Mesothelial cell of epicardium (in vitro differentiated cells): Measurements from ENCODE around the gene GRIA4. TPM values are rescaled to one million over a fixed set of nuclear protein-coding genes. Genes with fewer than 3 reads are reported as not detected.
"Not testable (repeated sequence)": the region's sequence is repeated elsewhere in the genome, so short reads cannot be mapped to it uniquely, and the experiment has no call there.

Experiments
- DNase-seq, 2 experiments: peaks; one replicate each; pipeline ENCODE4 v3.0.0; 2021; ENCODE audit warnings: low spot score in 2 of 2; ENCODE audit not compliant: unreplicated experiment in 2 of 2
- H3K27ac Mint-ChIP-seq: 2 replicates; pipeline ENCODE4 v1.8.0; 2021; ENCODE audit warnings: mixed read lengths
- H3K27me3 Mint-ChIP-seq: 2 replicates; pipeline ENCODE4 v1.8.0; 2021; ENCODE audit warnings: low read depth, mixed read lengths
- H3K36me3 Mint-ChIP-seq: 2 replicates; pipeline ENCODE4 v1.8.0; 2021; ENCODE audit warnings: mixed read lengths
- H3K4me1 Mint-ChIP-seq: 2 replicates; pipeline ENCODE4 v1.8.0; 2021; ENCODE audit warnings: mixed read lengths
- H3K4me3 Mint-ChIP-seq: 2 replicates; pipeline ENCODE4 v1.8.0; 2021; ENCODE audit warnings: mild to moderate bottlenecking, moderate library complexity, mixed read lengths
- H3K9me3 Mint-ChIP-seq: 2 replicates; pipeline ENCODE4 v1.8.0; 2021; ENCODE audit warnings: mixed read lengths
- total RNA-seq: library from RNA; stranded (reverse); gene quantifications from 3 replicates; pipeline ENCODE4 v1.2.1, GENCODE V29; 2021
- TF ChIP-seq, protein P1 (sequence below): fragments of 200-600 bp; sonication (generic); IDR thresholded peaks from one replicate; pipeline ENCODE4 v1.5.0; 2021; ENCODE audit warnings: antibody characterized with exemption; ENCODE audit not compliant: unreplicated experiment

GRIA4 gene
- total RNA-seq, 1 donor from 2014 or later = 156 TPM

DNA sequence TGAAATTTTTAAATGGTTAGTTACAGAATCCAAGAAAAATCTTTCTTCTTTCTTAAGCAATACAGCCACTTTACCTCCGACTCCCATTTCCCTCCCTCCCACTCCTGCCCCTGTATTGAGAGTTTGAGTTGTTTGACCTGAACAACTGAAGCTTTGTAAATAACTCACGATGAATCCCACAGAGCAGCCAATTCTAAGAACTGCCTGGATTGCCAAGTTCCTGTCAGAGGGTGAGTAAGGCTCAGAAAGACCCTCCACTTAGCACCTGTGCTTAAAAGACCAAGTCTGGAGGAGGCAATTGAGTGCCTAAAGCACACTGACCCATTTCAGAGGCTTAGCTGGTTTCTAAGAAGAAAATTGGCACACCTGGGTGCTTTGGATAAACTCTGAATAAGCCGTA lies 253.7 kb downstream of the GRIA4 start:
- H3K4me3 Mint-ChIP-seq = no peak overlapping the region
- peaks cover 33% of the 10 kb centered on the region for H3K4me1 Mint-ChIP-seq
- H3K9me3 Mint-ChIP-seq = no peaks in the 10 kb centered on the region
- DNase-seq = no peak
- H3K36me3 Mint-ChIP-seq = no peaks in the 10 kb centered on the region
- no peak overlapping the region for H3K27ac Mint-ChIP-seq
- TF ChIP-seq, protein P1, sequence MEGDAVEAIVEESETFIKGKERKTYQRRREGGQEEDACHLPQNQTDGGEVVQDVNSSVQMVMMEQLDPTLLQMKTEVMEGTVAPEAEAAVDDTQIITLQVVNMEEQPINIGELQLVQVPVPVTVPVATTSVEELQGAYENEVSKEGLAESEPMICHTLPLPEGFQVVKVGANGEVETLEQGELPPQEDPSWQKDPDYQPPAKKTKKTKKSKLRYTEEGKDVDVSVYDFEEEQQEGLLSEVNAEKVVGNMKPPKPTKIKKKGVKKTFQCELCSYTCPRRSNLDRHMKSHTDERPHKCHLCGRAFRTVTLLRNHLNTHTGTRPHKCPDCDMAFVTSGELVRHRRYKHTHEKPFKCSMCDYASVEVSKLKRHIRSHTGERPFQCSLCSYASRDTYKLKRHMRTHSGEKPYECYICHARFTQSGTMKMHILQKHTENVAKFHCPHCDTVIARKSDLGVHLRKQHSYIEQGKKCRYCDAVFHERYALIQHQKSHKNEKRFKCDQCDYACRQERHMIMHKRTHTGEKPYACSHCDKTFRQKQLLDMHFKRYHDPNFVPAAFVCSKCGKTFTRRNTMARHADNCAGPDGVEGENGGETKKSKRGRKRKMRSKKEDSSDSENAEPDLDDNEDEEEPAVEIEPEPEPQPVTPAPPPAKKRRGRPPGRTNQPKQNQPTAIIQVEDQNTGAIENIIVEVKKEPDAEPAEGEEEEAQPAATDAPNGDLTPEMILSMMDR = no peak
- no peaks in the 10 kb centered on the region for H3K27me3 Mint-ChIP-seq

DNA sequence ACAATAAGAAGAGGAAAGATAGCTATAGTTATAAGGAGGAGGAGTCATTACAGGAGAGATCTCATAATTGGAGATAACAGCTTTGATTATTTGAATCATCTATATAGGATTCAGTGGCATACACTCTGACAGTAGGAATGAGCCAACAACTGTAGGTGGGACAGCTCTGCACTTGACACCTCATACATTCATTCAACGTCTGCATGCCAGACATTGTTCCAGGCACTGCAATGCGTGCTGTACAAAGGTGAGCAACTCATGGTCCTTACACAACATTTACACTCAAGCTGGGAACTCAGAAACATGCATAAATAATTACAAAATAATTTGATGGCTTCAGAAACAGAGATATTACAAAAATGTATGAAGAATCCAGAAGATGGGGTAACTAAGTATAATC lies 257.9 kb downstream of the GRIA4 start:
- no peaks in the 10 kb centered on the region for H3K9me3 Mint-ChIP-seq
- H3K4me1 Mint-ChIP-seq = peaks cover 9% of the 10 kb centered on the region
- DNase-seq = no peak
- no peak overlapping the region for H3K27ac Mint-ChIP-seq
- no peaks in the 10 kb centered on the region for H3K27me3 Mint-ChIP-seq
- H3K4me3 Mint-ChIP-seq = no peak overlapping the region
- TF ChIP-seq, protein P1 = no peak
- peaks cover 2% of the 10 kb centered on the region for H3K36me3 Mint-ChIP-seq

DNA sequence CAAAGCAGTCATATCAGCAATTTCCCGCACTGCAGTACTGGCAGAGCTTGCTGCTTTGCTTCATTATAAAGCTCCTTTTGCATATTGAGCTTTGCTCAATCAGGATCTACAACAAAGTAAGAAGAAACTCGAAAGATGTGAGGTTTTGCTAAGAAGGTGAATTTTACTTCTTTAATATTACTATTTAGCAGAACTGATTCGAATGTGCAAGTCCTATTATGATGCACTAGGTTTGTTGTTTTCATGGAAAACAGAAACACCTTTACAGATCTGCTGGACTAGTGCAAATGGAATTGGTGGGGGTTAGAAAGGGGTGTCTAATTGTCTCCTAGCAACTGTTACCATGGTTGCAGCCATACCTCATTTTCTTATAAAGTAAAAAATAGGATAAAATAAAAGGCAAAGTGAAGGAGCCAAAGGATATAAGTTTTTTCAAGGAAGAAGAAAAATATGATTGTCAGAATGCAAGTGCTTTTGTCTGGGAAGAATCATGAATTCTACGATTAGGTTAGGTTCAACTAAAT lies 259.0 kb downstream of the GRIA4 start:
- no peak overlapping the region for H3K27ac Mint-ChIP-seq
- peaks cover 10% of the 10 kb centered on the region for H3K36me3 Mint-ChIP-seq
- no peak for DNase-seq
- TF ChIP-seq, protein P1 = no peak
- H3K4me3 Mint-ChIP-seq = no peak overlapping the region
- peaks cover 4% of the 10 kb centered on the region for H3K9me3 Mint-ChIP-seq
- no peaks in the 10 kb centered on the region for H3K27me3 Mint-ChIP-seq
- H3K4me1 Mint-ChIP-seq = peaks cover 4% of the 10 kb centered on the region

DNA sequence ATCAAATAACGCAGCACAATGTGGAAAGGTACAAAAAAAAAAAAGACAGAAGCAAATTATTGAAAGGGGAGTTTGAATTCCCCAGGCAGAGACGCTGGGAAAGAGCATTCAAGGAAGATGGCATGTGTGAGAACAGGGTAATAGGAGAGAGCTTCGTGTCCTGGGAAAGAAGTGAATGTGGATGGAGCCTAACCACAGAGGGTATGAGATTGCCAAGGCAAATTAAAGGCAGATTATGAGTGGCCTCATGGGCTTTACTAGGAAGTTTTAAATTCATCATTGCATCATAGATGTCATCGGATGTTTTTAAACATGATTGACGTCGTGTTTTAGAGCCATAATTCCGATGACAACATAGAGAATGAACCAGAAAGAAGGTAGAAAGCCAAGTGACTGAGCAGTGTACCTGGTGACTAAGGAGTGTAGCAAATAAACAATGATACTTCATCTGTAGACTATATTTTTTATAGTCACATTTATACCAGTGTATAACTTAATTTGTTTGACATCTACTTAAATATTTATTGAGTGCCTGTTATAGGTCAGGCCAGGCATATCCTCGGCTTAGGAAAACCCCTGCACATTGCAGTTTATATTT lies 260.7 kb downstream of the GRIA4 start:
- Mint-ChIP-seq H3K27me3 (no peaks in the 10 kb centered on the region), H3K4me1 (peaks cover 4% of the 10 kb centered on the region), H3K9me3 (peaks cover 22% of the 10 kb centered on the region), H3K4me3 (no peak overlapping the region), H3K27ac (no peak overlapping the region), H3K36me3 (peaks cover 28% of the 10 kb centered on the region)
- TF ChIP-seq, protein P1 = no peak
- no peak for DNase-seq

DNA sequence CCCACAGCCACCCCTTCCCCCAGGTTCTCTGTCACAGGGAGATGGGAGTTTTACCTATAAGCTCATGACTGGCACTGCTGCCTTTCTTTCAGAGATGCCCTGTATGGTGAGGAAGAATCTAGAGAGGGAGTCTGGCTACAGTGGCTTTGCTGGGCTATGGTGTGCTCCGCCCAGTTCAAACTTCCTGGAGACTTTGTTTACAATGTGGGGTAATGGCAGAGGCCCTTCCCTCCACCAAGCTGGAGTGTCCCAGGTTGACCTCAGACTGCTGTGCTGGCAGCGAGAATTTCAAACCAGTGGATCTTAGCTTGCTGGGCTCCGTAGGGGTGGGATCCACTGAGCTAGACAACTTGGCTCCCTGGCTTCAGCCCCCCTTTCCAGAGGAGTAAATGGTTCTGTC lies 268.6 kb downstream of the GRIA4 start:
- Mint-ChIP-seq H3K36me3 (peaks cover 45% of the 10 kb centered on the region), H3K4me3 (no peak overlapping the region), H3K27me3 (no peaks in the 10 kb centered on the region), H3K27ac (no peak overlapping the region), H3K9me3 (peaks cover 38% of the 10 kb centered on the region), H3K4me1 (no peaks in the 10 kb centered on the region)
- TF ChIP-seq, protein P1 = no peak
- DNase-seq = no peak

DNA sequence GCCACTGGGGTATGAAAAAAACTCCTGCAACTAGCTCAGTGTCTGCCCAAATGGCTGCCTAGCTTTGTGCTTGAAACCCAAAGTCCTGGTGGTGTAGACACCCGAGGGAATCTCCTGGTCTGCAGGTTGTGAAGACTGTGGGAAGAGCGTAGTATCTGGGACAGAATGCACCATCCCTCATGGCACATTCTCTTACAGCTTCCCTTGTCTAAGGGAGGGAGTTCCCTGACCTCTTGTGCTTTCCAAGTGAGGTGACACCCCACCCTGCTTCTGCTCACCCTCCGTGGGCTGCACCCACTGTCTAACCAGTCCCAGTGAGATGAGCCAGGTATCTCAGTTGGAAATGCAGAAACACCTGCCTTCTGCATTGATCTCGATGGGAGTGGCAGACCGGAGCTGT lies 269.1 kb downstream of the GRIA4 start:
- H3K36me3 Mint-ChIP-seq = peaks cover 44% of the 10 kb centered on the region
- H3K27me3 Mint-ChIP-seq, H3K27ac Mint-ChIP-seq, H3K4me3 Mint-ChIP-seq, H3K4me1 Mint-ChIP-seq, DNase-seq: not testable (repeated sequence)
- H3K9me3 Mint-ChIP-seq = peaks cover 36% of the 10 kb centered on the region
